ENCODE results near the gene MAGEE1. TPM values are rescaled to one million over a fixed set of nuclear protein-coding genes. Genes with fewer than 3 reads are reported as not detected.

MAGEE1 gene, protein sequence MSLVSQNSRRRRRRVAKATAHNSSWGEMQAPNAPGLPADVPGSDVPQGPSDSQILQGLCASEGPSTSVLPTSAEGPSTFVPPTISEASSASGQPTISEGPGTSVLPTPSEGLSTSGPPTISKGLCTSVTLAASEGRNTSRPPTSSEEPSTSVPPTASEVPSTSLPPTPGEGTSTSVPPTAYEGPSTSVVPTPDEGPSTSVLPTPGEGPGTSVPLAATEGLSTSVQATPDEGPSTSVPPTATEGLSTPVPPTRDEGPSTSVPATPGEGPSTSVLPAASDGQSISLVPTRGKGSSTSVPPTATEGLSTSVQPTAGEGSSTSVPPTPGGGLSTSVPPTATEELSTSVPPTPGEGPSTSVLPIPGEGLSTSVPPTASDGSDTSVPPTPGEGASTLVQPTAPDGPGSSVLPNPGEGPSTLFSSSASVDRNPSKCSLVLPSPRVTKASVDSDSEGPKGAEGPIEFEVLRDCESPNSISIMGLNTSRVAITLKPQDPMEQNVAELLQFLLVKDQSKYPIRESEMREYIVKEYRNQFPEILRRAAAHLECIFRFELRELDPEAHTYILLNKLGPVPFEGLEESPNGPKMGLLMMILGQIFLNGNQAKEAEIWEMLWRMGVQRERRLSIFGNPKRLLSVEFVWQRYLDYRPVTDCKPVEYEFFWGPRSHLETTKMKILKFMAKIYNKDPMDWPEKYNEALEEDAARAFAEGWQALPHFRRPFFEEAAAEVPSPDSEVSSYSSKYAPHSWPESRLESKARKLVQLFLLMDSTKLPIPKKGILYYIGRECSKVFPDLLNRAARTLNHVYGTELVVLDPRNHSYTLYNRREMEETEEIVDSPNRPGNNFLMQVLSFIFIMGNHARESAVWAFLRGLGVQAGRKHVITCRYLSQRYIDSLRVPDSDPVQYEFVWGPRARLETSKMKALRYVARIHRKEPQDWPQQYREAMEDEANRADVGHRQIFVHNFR
- total RNA-seq (6.7 and 7.0 TPM in 2 replicates), polyA plus RNA-seq (1.9 and 3.2 TPM in 2 replicates), polyA minus RNA-seq (6.3 and 10.1 TPM in 2 replicates)
- total RNA-seq (2013) = 2.3 TPM

DNA sequence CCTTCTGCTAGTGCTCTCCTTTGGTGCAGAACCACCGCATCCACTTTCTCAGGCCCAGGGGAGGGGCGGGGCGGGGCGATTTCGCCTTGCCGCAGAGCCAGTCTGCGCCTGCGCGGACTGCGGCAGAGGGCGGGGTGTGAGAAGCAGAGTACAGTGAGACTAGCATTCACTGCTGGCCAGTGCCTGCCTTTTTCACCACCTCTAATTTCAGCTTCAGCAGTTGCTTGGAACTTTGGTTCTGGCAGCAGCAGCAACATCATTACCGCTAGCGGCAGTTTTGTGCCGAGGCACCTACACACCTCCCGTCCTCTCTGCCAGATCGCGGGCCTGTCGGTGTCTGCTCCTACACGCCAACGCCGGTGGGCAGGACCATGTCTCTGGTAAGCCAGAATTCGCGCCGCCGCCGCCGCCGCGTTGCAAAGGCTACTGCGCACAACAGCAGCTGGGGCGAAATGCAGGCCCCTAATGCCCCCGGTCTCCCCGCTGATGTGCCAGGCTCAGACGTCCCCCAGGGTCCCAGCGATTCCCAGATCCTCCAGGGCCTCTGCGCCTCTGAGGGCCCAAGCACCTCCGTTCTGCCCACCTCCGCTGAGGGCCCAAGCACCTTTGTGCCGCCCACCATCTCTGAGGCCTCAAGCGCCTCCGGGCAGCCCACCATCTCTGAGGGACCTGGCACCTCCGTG lies at the start of gene MAGEE1:
Gene MAGEE1 (plus strand): TSS at position 151 of the 683 bp plus-strand sequence. CDS start 221 bp downstream, at position 372.
- Histone ChIP-seq H3K4me3 (ENCODE audit: control extremely low read depth in 1 of 5, extremely low read depth in 1 of 5, insufficient read depth in 1 of 5, low read depth in 2 of 5, low read length in 4 of 5) (peak within 1 kb of the TSS; percentile 1 to 74 (median 73)), H2AFZ (ENCODE audit: insufficient read depth, low read depth, low read length, poor library complexity, severe bottlenecking) (peak within 1 kb of the TSS; percentile 90), H3K27me3 (replicated peaks in 1 of 4; ENCODE audit: control extremely low read depth in 1 of 4, control insufficient read depth in 3 of 4, insufficient read depth in 4 of 4, low read length in 3 of 4) (no peaks in the 10 kb centered on the region), H3K79me2 (ENCODE audit: control insufficient read depth, insufficient read depth, low read length) (peaks cover 7% of the 10 kb centered on the region), H3K4me2 (replicated peaks; ENCODE audit: low read depth, low read length, poor library complexity, severe bottlenecking) (peak within 1 kb of the TSS; percentile 83), H3K4me1 (ENCODE audit: control insufficient read depth in 2 of 2, insufficient read depth in 2 of 2, low read length in 2 of 2) (peaks cover 6 to 17% of the 10 kb centered on the region in 2 donors), H3K9me3 (ENCODE audit: control extremely low read depth in 1 of 3, control insufficient read depth in 2 of 3, insufficient read depth in 1 of 3, low read length in 2 of 3) (no peaks in the 10 kb centered on the region), H4K20me1 (ENCODE audit: control insufficient read depth, insufficient read depth, low read length, poor library complexity, severe bottlenecking) (no peaks in the 10 kb centered on the region), H3K27ac (ENCODE audit: low read length in 2 of 2) (peak within 1 kb of the TSS; percentile 49 to 60), H3K36me3 (replicated peaks in 1 of 2; ENCODE audit: control extremely low read depth in 1 of 2, control insufficient read depth in 1 of 2, extremely low read depth in 1 of 2, insufficient read depth in 2 of 2, low read length in 1 of 2) (no peaks in the 10 kb centered on the region), H3K9ac (ENCODE audit: low read length) (peak within 1 kb of the TSS; percentile 85)
- Mint-ChIP-seq H3K9me3 (ENCODE audit: insufficient read depth) (no peaks in the 10 kb centered on the region), H3K27ac (peak within 1 kb of the TSS; percentile 90), H3K4me1 (peaks cover 20% of the 10 kb centered on the region), H3K4me3 (peak within 1 kb of the TSS; percentile 92), H3K27me3 (peaks cover 2% of the 10 kb centered on the region)
- WGBS (ENCODE audit: insufficient coverage) = under 1% methylated on average over 29 of the region's 42 CpGs
- ChIA-PET POLR2A (no interaction called here), CTCF (interaction anchor here (1.2 to 1.3 kb wide), 2 partner anchors 26 to 149 kb away, joined by 3 to 5 read pairs; no protein-coding TSS in a partner anchor)
- TF ChIP-seq, protein P1, sequence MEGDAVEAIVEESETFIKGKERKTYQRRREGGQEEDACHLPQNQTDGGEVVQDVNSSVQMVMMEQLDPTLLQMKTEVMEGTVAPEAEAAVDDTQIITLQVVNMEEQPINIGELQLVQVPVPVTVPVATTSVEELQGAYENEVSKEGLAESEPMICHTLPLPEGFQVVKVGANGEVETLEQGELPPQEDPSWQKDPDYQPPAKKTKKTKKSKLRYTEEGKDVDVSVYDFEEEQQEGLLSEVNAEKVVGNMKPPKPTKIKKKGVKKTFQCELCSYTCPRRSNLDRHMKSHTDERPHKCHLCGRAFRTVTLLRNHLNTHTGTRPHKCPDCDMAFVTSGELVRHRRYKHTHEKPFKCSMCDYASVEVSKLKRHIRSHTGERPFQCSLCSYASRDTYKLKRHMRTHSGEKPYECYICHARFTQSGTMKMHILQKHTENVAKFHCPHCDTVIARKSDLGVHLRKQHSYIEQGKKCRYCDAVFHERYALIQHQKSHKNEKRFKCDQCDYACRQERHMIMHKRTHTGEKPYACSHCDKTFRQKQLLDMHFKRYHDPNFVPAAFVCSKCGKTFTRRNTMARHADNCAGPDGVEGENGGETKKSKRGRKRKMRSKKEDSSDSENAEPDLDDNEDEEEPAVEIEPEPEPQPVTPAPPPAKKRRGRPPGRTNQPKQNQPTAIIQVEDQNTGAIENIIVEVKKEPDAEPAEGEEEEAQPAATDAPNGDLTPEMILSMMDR (IDR thresholded peaks at IDR 0.05) = no peak
- no peak for TF ChIP-seq EZH2 (IDR thresholded peaks at IDR 0.05; ENCODE audit: borderline replicate concordance, insufficient read depth, low read depth, low read length, poor library complexity, severe bottlenecking)
- peak; percentile 90 for DNase-seq
- peak; percentile 89 for ATAC-seq (ENCODE audit: low read depth)
- intact Hi-C loops (cut with micrococcal nuclease) = loop anchor here (5.0 kb wide), 4 partner anchors 255 to 1815 kb away; partner anchors contain the start of genes COX7B, MAGT1, PBDC1 and RLIM
